HG03432 (cell line): ENCODE measurements around the gene FAM50A.
"Not testable (repeated sequence)": the region's sequence is repeated elsewhere in the genome, so short reads cannot be mapped to it uniquely, and the experiment has no call there.

ENCODE experiments used
- ATAC-seq: cut with Tn5 transposase; IDR thresholded peaks from one replicate; pipeline ENCODE4 v1.9.1; 2021; ENCODE audit warnings: mild to moderate bottlenecking, moderate library complexity; ENCODE audit not compliant: unreplicated experiment

FAM50A gene, protein sequence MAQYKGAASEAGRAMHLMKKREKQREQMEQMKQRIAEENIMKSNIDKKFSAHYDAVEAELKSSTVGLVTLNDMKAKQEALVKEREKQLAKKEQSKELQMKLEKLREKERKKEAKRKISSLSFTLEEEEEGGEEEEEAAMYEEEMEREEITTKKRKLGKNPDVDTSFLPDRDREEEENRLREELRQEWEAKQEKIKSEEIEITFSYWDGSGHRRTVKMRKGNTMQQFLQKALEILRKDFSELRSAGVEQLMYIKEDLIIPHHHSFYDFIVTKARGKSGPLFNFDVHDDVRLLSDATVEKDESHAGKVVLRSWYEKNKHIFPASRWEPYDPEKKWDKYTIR

DNA sequence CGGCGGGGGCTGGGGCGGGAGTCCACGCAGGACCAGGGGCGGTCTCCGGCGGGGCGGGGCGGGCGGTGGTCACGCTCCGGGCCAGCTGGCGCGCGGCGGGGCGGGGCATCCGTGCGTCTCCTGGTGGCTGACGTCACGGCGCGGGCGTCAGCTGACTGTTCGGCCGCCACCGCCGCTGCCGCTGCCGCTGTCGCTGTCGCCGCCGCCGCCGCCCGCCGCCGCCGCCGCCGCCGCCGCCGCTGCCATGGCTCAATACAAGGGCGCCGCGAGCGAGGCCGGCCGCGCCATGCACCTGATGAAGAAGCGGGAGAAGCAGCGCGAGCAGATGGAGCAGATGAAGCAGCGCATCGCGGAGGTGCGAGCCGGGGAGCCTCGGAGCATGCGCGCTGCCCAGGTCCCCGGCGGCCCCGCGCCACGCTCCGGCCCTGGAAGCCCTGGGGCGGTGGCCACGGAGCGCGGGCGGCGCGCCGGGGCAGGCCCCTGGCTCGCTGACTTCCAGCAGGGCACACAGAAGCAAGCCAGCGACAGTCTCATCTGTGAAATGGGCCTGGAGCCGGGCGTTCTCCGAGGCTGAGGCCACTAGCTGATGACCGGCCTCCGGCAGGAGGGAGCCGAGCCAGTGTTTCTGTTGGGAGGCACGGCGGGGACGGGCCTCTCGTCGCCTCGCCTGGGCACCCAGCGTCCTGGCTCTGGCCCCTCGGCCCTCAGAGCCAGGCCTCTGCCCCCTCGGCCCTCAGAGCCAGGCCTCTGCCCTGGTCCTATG lies at the start of gene FAM50A:
Gene FAM50A (plus strand): TSS at position 150 of the 763 bp plus-strand sequence. CDS start 95 bp downstream, at position 245.
- peak; percentile 79 for ATAC-seq

DNA sequence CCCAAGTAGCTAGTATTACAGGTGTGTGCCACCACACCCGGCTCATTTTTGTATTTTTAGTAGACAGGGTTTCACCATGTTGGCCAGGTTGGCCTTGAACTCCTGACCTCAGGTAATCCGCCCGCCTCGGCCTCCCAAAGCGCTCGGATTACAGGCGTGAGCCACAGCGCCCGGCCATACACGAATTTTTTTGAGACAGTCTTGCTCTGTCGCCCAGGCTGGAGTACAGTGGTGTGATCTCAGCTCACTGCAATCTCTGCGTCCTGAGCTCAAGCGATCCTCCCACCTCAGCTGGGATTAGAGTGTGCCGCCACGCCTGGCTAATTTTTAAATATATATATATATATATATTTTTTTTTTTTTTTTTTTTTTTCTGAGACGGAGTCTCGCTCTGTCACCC lies 47.6 kb upstream of the FAM50A start:
- not testable (repeated sequence) for ATAC-seq

DNA sequence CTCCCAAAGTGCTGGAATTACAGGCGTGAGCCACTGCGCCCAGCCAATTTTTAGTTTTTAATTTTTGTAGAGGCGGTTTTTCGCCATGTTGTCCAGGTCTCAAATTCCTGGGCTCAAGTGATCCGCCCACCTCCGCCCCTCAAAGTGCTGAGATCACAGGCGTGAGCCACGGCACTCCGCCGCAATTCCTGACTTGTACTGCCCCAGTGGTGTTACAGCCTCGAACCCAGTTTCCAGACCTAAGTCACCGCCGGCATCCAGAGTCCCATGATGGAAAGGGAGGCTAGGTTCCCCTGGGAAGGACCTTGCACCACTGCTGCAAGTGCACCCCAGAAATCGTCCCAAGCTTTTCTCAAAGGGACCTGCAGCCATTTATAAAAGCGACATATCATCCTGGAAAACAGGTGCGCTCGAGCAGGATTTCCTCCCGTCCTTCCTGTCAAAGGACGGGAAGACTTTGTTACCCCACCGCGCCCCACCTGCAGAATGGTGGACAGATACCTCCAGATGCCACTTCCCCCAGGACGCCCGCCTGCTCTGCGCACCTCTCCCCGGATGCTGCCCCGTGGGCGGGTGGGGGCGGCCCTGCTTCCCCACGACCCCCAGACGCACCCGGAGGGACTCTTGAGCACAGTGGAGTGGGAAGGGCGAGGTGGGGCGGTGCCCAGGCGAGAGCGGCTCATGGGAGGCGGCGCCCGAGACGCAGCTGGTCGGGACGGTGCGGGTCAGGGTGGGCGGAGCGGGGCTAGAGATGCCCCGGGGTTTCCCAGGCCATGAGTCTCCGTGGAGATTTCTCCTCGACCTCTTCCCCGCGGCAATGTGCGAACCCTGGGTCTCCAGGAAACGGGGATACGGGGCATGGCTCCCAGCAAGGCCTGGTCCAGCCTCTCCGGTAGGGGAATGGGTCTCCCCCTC lies 46.7 kb upstream of the FAM50A start:
- ATAC-seq: peak; percentile 60

DNA sequence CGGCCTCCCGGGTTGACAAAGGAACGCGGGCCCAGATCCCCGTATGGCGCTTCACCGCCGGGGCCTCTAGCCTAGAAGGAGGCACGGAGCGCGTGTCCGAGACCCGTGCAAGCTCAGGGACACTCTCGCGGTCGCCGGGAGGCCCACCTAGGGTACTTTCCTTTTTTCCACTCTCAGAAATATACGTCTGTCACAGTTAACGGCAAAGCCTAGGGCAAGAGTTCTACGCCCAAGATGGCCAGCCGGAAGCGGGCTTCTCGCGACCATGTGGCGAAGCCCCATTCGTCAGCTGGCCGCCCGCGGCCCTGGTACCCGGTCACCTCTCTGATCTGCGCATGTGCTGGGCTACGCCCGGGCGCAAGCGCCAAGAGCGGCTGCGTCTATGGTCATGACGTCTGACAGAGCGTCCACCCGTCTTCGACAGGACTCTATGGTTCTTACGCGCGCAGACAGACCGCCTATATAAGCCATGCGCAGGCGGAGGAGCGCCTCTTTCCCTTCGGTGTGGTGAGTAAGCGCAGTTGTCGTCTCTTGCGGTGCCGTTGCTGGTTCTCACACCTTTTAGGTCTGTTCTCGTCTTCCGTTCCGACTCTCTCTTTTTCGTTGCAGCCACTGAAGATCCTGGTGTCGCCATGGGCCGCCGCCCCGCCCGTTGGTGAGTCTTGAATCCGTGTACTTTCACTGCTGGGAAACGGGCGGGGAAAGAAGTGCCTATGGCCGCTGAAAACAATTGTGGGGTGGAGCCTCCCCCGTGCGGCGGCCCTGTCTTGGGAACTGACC lies 45.9 kb upstream of the FAM50A start, which contains the start of gene RPL10:
Gene RPL10 (plus strand): TSS at position 490 of the 780 bp plus-strand sequence. CDS start 143 bp downstream, at position 633.
- ATAC-seq: peak; percentile 84

DNA sequence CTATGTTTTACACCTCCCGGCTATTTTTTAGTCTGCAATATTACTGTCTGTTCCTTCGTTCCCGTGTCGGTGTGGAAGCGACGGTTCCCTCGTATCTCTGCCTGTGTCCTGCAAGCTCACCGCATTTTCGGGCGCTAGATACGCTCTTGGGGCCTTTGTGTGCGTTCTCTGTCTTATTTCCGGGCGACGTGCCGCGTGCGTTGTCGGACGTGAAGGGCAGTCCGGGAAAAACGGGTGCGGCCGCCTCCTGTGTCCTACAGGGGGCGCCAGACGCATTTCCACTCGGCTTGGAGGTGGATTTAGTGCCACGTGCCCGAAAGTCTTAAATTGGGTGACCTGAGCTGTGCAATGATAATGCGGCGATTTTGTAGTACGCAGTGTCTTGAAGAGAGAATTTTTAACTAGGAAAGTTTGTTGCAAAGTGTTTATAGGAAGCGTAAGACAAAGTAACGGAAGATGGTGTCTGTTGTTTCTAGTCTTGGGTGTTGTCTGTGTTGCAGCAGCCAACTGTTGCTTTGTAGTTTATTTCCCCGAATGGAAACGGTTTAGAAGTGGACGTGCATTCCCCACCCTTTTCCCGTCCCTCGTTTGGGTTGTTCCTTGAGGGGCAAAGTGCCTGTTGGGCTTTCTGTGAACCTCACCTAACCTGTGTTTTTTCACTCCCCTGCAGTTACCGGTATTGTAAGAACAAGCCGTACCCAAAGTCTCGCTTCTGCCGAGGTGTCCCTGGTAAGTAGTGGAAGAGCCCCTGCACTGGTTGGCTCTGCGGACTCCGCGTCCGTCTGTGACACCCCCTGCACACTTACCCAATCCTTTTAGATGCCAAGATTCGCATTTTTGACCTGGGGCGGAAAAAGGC lies 45.0 kb upstream of the FAM50A start:
- ATAC-seq: peak; percentile 20

DNA sequence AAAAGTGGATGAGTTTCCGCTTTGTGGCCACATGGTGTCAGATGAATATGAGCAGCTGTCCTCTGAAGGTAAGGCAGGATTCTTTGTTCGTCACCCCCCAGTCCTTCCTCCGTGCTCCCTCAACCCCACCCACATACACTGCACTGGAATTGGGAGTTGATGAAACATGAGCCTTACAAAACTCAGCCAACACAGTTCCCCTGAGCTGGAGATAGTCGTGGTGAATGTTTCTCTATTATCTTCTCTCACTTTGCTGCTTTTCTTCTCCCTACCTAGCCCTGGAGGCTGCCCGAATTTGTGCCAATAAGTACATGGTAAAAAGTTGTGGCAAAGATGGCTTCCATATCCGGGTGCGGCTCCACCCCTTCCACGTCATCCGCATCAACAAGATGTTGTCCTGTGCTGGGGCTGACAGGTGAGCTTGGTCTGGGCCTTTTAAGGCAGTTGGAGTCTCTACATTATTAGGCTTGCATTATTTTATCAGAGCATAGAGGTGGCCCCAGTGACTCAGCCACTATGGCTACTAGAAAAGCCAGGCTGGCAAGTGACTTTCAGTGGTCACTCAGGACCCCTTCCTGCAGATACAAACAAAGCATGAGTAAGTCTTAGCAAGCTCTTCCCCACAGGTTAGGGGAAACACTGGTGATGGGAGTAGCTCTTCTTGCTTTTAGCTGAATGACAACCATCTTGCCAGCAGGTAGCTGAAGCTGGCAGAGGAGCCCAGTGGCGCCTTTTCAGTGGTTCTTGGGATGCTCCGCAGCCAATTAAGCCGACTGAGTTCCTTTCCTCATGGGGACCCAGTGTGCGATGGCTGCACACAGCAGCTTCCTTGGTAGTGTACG lies 44.2 kb upstream of the FAM50A start:
- ATAC-seq: no peak

DNA sequence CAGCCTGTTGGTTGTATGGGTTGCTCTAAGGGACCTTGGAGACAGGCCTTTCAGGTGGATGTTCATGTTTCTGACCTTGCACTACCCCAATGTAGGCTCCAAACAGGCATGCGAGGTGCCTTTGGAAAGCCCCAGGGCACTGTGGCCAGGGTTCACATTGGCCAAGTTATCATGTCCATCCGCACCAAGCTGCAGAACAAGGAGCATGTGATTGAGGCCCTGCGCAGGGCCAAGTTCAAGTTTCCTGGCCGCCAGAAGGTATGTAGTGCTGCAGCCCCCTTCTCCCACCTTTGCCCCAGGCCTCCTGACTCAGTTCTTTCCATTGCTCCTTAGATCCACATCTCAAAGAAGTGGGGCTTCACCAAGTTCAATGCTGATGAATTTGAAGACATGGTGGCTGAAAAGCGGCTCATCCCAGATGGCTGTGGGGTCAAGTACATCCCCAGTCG lies 43.5 kb upstream of the FAM50A start:
- ATAC-seq: not testable (repeated sequence)

DNA sequence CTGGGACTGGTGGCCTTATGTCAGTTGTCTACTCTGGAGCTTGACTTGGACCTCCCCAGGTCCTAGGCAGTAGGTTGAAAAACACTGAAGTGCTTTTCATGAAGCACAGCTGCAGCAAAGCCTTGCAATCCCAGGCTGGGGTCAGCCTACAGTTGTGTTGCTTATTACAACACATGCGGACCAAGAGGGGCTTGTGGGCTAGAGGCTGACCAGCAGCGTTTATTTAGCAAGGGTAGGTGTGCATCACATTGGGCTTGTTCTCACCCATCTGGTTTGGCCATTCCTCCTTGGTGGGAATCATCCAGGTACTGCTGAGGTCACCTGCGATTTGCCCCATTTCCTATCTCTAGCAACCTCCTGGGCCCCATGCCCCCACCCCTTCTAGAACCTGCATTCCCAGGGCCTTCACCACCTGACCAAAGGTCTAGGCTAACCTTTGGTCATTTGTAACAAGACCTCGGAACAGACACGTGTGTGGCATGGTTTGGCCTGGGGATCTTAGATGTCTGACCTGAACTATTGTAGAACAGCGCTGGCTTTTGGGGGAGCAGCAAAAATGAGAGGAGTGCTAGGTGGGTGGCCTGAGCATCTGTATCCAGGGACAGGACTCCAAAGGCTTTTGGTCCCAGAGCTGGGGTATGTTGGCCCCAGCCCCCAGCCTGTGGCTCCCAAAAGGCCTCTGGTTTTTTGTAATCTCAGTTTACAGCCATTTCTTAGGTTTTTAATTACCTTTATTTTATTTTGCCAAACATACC lies 42.7 kb upstream of the FAM50A start:
- no peak for ATAC-seq

DNA sequence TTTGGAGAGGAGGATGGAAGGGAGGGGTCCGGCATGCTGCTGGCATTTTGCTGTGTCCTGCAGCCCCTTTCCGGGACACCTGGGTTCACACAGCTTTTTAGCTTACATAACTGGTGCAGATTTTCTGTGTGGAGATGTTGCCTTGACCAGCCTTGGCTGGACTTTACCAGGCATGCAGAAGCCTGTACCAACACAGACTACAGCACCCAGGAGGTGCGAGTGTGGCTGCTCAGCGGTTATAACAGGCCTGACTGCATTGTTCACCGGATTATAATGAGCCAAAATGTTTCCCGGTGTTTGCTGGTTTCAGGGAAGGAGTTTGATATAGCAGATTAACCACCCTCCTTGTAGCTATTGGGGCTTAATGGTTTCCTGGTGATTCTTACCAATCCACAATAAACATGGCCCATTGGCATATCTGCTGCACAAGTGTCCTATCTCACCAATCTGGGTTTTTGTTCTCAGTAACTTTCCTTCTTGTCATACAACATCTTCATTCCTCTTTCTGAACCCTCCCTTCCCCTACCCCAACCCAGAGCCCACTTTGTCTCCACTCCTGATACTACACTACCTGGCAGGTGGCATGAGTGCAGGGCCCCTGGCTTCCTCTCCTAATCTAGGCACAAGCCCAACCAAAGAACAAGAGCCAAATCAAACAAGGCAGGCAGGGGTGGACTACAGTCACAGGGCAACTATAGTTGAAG lies 41.9 kb upstream of the FAM50A start:
- ATAC-seq: no peak

DNA sequence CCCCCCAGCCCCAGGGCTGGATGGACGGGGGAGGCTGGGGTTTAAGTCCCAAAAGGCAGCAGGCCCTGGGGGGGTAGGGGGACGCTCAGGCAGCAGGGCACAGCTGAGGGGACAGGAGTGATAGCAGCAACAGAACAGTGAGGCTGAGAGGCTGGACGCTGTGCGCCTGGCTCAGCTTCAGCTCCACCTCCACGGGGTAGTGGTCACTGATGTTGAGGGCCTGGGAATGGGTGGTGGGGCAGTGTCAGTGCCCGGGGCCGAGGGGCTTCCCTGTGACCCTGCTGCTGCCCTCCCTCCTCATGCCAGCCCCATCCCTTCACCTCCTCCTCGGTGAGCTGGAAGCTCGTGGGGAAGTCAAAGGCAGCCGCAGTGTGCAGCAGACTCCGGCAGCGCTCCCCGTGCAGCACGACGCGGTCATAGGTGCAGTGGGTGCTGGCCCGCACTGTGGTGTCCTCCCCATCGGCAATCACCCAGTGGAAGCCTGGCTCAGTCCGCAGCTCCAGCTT lies 41.3 kb upstream of the FAM50A start:
- no peak for ATAC-seq

DNA sequence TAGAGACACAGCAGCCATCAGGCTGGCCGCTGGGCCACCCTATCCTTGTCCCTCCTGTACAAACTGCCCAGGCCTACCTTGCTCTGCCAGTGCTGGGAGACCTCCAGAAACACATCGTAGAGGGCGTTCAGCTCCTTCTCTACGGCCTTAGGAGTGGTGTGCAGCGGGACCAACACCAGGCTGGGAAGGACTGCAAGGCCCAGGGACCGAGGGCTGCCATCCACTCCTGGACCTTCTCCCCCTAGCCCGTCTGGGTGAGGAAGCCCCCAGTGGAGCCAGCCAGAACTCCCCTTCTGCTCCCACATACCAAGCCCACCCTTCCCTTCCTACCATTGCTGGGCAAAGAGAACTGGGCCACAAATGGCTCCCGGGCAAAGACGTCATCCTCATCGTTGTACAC lies 40.7 kb upstream of the FAM50A start:
- no peak for ATAC-seq

DNA sequence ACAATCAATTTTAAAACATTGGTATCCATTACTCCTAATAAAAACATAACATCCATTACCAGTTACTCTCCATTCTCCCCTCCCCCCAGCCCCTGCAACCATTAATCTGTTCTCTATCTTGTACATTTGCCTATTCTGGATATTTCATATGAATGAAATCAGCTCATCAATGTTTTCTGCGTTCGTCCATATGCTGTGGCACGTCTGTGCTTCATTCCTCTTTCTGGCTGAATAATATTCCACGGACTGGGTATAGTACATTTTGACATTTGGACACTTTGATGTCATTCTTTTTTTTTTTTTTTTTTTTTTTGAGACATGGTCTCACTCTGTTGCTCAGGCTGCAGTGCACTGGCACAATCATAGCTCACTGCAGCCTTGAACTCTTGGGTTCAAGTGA lies 40.1 kb upstream of the FAM50A start:
- ATAC-seq: no peak

DNA sequence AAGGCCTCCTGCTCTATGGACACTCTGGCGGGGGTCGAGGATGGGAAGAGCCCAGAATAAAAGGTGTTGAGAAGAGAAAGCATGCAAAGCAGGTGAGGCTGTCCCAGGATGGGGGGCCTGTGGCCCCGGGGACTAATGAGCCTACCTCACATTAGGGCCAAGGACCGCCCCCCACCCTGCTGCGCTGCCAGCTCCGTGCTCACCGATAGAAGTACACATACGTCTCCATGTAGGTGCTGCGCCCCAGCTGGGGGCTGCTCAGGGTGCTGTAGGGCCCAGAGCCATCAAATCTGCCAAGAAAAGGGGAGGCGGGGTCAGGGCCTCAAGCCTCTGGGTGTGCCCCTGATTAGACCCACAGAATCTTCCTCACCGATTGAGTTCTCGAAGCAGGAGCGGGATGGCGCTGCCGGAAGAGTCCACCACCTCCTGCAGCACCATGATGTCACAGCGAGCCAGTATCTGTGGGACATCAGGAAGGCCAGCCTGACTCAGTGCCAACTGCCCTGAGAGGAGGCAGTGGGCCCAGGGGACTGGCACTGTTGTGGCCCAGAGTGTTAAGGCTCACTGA lies 39.2 kb upstream of the FAM50A start:
- ATAC-seq: no peak

DNA sequence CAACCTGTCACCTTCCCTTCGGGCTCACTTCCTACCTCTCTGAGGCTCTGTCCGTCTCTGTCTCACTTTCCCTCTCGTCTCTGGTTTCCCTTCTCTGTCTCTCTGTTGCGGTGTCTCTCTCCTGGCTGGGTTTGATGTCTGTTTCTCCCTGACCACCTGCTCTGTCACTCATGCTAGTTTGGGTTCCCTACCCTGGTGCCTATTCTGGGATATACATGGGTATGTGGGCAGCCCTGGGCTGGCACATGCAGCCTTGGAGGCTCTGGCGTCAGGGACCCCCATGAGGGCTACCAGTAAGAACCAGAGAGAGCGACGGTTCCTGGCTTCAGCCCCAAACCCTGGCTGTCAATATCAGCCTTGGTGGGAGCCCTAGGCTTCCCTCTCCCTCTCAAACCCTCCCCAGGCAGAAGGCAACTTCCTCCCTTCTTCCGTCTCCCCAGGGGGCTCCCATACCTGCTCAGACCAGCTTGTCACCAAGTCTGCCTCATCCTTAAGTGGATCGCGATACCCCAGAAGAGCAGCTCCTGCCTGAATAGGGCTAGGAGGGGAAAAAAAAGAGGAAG lies 35.2 kb upstream of the FAM50A start:
- ATAC-seq: no peak

DNA sequence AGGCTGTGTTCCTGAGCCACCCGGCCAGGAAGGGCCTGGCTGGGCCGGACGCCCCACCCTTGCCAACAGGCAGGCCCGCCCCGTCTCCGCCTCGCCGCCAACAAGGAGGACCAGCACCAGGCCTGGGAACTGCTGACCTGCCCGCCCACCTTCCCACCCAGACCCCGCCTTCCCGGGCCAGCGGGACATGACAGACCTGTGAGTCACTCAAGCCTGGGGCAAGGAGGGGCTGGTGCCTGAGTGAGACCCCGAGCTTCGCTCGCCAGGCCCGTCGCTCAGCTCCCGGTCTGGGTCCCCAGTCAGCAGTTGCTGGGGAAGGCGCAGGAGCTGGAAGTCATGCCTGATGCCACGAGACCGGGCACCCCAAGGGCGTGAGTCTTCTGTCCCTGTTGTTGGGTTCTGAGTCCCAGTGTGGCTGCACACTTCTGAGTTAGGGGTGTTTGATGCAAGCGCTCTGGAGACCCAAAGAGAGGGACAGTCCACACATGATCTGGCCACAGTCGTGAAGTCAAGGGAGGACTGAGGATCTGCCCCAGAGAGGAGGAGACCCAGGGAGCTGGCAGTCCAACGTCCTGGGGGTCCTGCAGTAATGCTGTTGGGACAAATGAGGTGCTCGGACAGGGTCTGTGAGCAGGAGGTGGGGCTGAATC lies 34.6 kb upstream of the FAM50A start, which contains the start of gene DNASE1L1:
Gene DNASE1L1 (minus strand): TSS at position 33 of the 650 bp plus-strand sequence. CDS start 3,686 bp downstream, outside the sequence.
- no peak for ATAC-seq

DNA sequence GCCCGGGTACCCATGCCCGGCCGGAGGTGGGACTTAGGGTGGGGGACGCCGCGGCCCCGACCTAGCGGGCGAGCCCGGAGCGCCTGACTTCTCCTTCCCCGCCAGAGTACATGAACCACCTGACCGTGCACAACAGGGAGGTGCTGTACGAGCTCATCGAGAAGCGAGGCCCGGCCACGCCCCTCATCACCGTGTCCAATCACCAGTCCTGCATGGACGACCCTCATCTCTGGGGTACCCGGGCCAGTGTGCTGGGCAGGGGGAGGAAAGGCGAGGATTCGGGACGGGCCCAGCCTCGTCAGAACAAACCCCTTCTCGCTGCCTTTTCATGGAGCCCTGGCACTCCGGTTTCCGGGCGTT lies 32.0 kb upstream of the FAM50A start:
- peak; percentile 71 for ATAC-seq
